HG02981 (cell line): ENCODE data around the gene CC2D2A.
"Not testable (repeated sequence)": the region's sequence is repeated elsewhere in the genome, so short reads cannot be mapped to it uniquely, and the experiment has no call there.

Experiments used
- ATAC-seq: cut with Tn5 transposase; IDR thresholded peaks from one replicate; pipeline ENCODE4 v1.9.1; 2021; ENCODE audit warnings: mild to moderate bottlenecking, moderate library complexity; ENCODE audit not compliant: unreplicated experiment

The CC2D2A gene

DNA sequence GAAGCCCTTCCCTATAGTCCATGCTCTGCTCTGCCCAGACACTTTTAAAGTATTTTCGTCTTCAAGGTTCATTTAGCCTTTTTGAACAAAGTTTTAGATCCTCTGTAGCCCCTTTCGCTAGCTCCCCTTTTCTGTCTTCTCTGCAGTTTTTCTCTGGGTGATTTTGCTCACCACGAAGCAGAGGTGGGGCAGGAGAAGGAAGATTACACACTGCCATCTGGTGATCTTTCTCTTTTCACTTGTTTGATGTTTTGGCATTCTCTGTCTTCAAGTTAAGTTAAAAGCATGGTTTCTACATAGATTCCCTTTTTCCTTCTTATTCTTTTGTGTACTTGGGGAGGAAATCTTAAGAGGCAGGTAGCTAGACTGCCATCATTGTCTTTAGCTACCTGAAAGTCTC is 43.9 kb downstream of the CC2D2A start:
- ATAC-seq, result no peak

GRCh38 chr4:15515106-15515505 is 45.4 kb downstream of the CC2D2A start:
- ATAC-seq, result no peak

- no peak for ATAC-seq
Observed at GRCh38 chr4:15516494-15516893, 46.8 kb downstream of the CC2D2A start.

- not testable (repeated sequence) for ATAC-seq
Observed at GRCh38 chr4:15517681-15518080, 48.0 kb downstream of the CC2D2A start.

- ATAC-seq, result no peak
Observed at GRCh38 chr4:15521442-15522039, 51.9 kb downstream of the CC2D2A start.

GRCh38 chr4:15525080-15525479 is 55.4 kb downstream of the CC2D2A start:
- ATAC-seq, result no peak

DNA sequence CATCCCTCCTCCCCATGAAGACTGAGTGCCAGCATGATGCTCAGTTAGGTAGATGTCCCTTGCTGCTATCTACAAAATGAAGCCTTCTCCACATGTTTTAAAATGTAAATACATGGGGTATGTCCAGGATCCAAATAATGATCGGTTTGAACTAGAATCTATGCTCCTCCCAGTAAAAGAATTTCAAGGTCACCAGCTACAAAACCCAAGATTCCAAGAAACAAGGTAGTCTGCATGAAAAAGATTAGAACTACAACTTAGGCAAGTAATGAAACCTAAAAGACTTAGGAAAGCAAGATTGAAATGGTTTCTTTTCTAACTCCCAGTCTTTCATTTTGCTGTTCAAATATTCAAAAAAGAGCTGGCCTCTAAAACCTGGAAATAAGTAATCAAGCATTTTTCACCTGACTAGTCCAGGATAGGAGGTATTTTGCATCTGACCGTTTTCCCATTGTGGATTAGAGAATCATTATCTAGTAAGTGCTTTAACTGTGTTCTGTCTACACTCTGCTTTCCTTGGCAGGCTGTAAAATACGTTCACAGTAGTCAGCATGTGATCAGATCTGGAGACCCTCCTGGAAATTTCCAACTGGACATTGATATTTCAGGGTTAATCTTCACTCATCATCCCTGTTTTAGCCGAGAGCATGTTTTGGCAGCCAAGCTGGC is 57.4 kb downstream of the CC2D2A start:
- ATAC-seq, result no peak

GRCh38 chr4:15531792-15532191 is 62.1 kb downstream of the CC2D2A start:
- ATAC-seq, result no peak

GRCh38 chr4:15533817-15534216 is 64.1 kb downstream of the CC2D2A start:
- ATAC-seq, result no peak

DNA sequence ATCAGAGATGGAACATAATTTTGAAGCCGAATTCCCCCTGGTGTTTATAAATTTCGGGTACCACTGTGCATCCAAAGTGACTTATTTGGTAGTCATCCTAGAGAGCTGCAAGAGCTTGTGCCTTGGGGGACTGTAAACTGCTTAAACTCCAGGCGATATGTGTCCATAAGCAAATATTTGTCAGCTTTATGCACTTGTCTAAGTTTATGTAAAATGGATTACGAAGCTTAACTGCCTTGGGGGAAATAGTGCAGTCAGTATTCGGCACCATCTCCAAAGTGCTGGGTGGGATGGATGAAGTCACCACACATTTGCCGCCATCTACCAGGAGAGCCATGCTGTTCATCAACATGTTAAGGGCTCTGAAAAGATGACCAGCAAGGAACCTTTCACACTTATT is 65.9 kb downstream of the CC2D2A start:
- no peak for ATAC-seq

- ATAC-seq, result no peak
Observed at GRCh38 chr4:15536552-15537499, 67.1 kb downstream of the CC2D2A start.

- ATAC-seq, result no peak
Observed at GRCh38 chr4:15541941-15542340, 72.3 kb downstream of the CC2D2A start.

- no peak for ATAC-seq
Observed at GRCh38 chr4:15542760-15543159, 73.1 kb downstream of the CC2D2A start.

- no peak for ATAC-seq
Observed at GRCh38 chr4:15543537-15544247, 74.0 kb downstream of the CC2D2A start.

DNA sequence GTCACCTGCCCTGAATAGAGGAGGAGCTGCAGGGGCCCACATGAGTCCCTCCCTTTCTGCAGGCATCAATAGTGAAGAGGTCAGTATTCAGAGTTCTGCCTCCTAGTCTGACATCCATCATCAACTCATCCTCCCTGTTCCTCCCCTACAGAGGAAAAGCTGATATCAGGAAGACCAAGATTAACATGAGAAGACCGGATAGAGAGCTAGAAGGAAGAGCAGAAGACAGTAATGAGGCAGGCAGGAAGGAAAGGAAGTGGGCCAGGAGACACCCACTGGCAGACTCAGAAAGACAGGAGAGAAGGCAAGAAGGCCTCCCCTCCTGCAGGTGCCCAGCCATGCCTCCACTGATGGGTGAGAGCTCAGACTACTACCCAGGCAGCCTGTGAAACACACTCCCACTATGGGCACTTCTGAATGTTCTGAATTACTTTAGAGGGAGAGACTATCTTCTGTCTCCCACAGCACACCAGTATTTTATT is 74.6 kb downstream of the CC2D2A start:
- ATAC-seq, result no peak

DNA sequence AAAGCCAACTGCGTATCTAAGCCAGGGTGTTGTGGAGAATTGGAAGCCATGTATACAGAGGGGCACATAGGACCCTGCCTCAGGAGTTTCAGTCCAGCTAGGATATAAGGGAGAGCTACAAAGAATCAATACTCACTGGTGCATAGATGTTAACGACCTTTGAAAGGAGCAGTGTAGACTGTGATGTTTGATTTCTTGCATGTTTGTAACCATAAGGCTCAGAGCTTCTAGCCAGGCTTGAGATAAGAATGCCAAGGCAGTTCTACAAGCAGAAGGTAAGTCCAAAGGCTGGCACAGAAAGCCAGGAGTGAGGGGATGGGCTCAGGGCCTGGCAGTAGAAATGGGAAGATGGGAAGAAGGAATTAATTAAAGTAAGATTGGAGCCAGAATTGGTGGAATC is 75.7 kb downstream of the CC2D2A start:
- ATAC-seq, result no peak

DNA sequence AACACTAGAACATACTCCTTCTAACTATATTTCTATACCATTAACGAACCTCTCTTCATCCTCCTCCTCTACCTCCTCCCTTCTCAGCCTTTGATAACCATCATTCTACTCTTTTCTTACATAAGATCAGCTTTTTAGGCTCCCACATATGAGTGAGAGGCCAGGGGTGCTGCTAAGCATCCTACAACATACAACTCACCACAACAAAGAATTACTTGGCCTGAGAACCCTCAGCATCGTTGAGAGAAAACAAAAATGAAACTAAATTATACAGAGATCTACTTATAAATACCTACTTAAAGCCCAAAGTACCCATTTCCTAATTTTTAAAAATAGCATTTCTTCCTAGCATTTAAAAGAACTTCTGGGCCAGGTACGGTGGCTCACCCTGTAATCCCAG is 77.7 kb downstream of the CC2D2A start:
- ATAC-seq, result no peak

DNA sequence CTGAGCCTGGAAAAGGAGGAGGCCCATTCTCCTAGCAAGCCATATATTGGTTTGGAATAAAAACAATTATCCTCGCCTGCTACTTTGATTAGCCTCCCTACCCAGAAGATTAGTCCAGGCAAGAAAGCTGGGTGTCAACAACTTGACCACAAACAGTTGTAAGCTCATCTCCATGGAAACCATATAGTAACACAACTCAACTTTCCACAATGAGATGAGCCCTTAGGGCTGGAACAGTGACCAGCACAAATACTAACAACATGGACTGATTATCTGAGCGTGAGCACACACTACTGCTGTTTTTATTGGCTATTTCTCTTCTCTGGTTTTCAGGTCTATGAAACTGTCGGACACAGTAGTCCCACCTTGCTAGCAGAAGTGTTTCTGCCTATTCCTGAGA is 80.8 kb downstream of the CC2D2A start:
- no peak for ATAC-seq

DNA sequence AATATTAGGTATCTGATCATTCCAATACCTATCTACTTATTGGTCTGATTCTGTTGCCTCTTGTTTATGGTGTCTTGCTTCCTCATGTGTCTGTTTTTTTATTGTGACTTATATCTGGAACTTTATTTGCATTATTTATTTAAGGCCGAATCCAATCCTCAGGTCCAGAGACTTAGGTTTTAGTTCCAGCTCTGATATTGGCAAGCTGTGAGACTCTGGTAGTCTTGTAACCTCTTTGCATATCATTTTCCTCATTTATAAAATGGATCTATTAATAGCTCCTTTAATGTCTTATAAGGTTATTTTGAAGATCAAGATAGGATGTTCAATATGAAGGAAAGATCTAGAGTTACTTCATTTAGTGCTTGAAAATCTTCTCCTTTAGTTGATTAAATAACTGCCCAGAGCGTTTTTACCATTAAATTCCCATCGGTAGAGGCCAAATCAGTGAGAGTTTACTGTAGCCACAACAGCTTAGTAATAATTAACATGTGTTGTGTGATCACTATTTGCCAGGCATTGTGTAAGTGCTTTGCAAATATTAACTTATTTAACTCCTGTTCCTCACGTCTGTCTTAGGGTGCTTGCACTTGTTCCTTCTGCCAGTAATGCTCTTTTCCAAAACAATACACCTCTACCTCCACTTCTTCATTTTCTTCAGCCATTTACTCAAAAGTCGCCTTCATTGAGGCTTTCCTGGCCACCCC is 82.2 kb downstream of the CC2D2A start:
- no peak for ATAC-seq

DNA sequence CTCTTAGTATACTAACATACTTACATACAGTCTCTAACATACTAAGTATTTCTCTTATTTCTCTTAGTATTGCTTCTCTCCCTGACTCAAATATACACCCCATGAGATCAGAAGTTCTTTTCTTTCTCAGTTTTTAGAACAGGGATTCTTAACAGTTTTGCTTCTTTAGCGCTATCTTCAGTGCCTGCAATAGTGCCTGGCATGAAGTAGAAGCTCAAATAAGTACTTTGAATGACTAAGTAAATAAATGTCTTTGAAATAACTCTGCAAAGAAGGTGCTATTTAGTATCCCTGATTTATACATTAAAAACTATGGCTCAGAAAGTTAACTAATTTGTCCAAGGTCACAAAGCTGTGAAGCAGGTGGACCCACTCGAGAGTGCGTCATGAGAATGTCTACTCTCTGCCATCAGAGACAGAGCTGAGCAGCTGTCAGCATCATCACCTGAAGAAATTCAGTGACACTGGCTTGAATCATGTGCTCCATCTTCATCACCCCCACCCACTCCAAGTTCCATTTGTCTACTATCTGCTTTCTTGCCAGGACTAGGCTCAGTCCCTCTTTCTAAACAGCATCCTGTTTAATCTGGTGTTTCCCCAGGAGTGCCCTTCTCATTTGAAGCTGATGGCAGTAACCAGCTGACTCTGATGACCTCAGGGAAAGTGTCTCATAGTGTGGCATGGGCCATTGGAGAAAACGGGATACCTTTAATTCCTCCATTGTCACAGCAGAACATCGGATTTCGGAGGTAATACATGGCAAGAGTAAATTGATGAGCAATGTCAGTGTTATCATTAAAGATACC is 83.1 kb downstream of the CC2D2A start:
- no peak for ATAC-seq
